ENCODE data around the gene MICAL2. TPM values are rescaled to one million over a fixed set of nuclear protein-coding genes. Genes with fewer than 3 reads are reported as not detected.

MICAL2 gene
- total RNA-seq, 1 donor from 2014 or later, result 237 TPM

DNA sequence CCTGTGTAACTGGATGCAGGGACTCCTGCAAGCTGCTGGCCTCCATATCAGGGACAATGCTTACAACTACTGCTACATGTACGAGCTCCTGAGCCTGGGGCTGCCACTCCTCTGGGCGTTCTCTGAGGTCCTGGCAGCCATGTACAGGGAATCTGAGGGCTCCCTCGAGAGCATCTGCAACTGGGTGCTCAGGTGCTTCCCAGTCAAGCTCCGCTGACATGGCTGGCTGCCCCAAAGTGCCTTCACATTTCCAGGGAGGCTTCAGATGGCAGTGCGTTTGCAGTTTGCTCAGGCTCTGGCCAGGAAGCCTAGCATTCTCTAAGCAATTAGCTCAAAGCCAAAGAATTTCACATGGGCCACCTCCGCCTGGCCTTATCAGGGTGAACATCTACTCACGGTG is 149.6 kb downstream of the MICAL2 start:
- DNase-seq (ENCODE audit: low spot score in 2 of 2), result no peak
- H3K36me3 ChIP-seq, result peaks cover 70 to 100% of the 10 kb centered on the region in 2 donors
- intact Hi-C loops (cut with DNase I), result no loop called here
- no peaks in the 10 kb centered on the region for H3K9me3 ChIP-seq
- TF ChIP-seq, protein P1, sequence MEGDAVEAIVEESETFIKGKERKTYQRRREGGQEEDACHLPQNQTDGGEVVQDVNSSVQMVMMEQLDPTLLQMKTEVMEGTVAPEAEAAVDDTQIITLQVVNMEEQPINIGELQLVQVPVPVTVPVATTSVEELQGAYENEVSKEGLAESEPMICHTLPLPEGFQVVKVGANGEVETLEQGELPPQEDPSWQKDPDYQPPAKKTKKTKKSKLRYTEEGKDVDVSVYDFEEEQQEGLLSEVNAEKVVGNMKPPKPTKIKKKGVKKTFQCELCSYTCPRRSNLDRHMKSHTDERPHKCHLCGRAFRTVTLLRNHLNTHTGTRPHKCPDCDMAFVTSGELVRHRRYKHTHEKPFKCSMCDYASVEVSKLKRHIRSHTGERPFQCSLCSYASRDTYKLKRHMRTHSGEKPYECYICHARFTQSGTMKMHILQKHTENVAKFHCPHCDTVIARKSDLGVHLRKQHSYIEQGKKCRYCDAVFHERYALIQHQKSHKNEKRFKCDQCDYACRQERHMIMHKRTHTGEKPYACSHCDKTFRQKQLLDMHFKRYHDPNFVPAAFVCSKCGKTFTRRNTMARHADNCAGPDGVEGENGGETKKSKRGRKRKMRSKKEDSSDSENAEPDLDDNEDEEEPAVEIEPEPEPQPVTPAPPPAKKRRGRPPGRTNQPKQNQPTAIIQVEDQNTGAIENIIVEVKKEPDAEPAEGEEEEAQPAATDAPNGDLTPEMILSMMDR (IDR thresholded peaks at IDR 0.05), result no peak
- no peaks in the 10 kb centered on the region for H3K27me3 ChIP-seq
- H3K27ac ChIP-seq, result peak overlapping the region; percentile 32 to 55
- peaks cover 0 to 29% of the 10 kb centered on the region in 2 donors for H3K4me1 ChIP-seq
- no peak overlapping the region for H3K4me3 ChIP-seq

DNA sequence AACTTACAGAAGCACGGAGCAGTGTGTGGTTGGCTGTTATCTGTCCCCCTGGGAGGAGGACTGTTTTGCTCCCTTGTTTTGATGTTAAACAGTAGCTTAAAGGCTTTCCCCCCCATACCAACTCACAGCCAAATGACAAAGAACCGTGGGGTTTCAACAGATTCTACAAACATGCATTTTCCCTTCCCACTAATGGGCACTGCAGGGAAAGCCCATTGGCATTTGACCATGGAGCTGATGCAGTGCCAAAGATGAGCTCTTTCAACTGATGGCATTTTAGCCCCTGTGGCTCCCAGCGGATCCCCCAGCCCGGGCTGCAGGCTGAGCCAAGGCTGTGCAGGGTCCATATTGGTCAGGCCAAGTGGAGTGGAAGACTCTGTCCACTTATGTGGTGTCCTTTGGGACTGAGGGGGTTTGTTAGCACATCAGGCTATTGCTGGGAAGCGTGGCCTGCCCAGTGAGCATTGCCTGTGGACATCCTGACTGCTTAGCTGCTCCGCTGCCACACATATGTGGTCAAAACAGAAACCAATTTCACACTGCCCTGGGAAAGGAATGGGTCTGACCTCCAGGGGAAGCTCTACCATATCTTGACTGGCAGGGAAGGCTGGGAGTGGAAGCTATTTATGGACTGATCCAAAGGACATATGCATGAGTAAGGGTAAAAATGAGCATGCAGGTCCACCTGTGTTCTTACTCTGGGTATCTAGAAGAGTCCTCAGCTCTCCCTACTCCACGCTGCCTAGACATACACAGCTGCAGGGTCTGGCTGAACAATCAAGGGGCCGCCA is 150.5 kb downstream of the MICAL2 start:
- Histone ChIP-seq H3K27ac (peak overlapping the region; percentile 32 to 49), H3K9me3 (no peaks in the 10 kb centered on the region), H3K36me3 (peaks cover 62 to 93% of the 10 kb centered on the region in 2 donors), H3K4me1 (peaks cover 0 to 29% of the 10 kb centered on the region in 2 donors), H3K4me3 (no peak overlapping the region), H3K27me3 (no peaks in the 10 kb centered on the region)
- no peak for DNase-seq (ENCODE audit: low spot score in 2 of 2)
- intact Hi-C loops (cut with DNase I), result no loop called here
- TF ChIP-seq, protein P1 (IDR thresholded peaks at IDR 0.05), result no peak

DNA sequence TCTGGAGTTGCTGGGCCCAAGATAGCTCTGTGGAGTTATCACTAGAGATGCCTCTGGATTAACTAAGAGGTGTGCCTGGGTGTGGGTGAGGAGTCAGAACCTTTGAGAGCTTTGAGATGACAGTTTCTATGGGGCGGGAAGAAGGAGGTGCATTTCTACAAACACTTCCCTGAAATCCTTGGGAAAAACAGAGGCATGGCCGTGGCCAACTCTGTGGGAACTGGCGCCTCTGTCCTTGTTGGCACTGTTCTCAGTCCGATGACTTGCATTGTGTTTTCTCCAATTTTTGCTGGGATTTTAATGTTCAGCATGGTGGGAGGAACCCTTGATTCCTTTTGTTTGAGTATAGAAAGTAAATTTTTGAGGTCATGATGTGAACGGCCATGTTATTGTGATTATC is 151.2 kb downstream of the MICAL2 start:
- DNase-seq (ENCODE audit: low spot score in 2 of 2), result no peak
- TF ChIP-seq, protein P1 (IDR thresholded peaks at IDR 0.05), result no peak
- Histone ChIP-seq H3K4me1 (peaks cover 0 to 29% of the 10 kb centered on the region in 2 donors), H3K27ac (peak overlapping the region; percentile 32 to 49), H3K4me3 (no peak overlapping the region), H3K36me3 (peaks cover 56 to 87% of the 10 kb centered on the region in 2 donors), H3K9me3 (no peaks in the 10 kb centered on the region), H3K27me3 (no peaks in the 10 kb centered on the region)
- intact Hi-C loops (cut with DNase I), result no loop called here

DNA sequence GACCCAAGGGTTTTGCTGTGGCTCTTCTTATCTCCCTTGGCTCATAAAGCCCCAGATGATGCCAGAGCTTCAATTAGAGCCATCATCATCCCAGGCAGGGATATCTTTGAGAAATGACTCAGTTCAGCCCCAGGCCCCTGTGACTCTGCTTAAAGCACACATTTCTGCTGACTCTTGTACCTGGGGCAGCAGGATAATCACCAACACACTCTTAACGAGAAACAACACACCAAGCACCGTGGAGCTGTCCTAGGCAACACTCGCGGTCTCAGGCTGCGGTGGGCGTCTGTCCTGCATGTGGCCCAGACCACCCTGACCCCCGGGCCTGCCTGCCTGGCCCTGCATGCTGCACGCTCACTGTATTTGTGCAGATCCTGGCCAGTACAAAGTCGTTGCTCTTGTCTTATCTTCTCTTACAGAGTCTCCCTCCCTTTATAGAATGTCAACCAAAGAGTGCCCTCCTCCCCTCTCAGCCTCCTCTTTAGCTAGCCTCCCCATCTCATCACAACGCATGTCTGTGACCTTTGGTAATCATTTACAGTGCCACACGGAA is 152.8 kb downstream of the MICAL2 start:
- TF ChIP-seq, protein P1 (IDR thresholded peaks at IDR 0.05), result no peak
- Histone ChIP-seq H3K9me3 (no peaks in the 10 kb centered on the region), H3K27ac (peak overlapping the region in 1 of 2 donors; percentile 44), H3K4me3 (no peak overlapping the region), H3K36me3 (peaks cover 40 to 70% of the 10 kb centered on the region in 2 donors), H3K27me3 (no peaks in the 10 kb centered on the region), H3K4me1 (peaks cover under 1 to 25% of the 10 kb centered on the region in 2 donors)
- no peak for DNase-seq (ENCODE audit: low spot score in 2 of 2)
- intact Hi-C loops (cut with DNase I), result no loop called here

DNA sequence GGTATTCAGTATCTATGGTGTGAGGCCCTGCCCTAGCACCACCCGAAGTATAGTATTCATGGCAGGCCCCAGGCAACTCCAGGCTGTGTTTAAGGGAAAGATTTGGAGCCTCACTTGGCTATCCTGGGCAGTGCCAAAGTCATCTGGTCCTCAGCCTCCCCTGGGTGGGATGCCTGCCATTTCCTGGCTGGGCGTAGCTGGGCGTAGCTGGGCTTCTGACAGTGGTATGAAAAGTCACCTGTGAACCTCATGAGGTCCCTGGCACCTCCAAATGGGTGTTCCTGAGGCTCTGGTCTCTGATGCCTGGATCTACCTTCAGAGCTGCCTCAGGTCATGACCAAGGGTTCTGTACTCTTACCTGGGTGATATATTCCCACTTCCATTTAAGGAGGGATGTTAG is 154.0 kb downstream of the MICAL2 start:
- peaks cover 5 to 31% of the 10 kb centered on the region in 2 donors for H3K4me1 ChIP-seq
- peak overlapping the region; percentile 44 to 49 for H3K27ac ChIP-seq
- H3K27me3 ChIP-seq, result no peaks in the 10 kb centered on the region
- H3K4me3 ChIP-seq, result no peak overlapping the region
- DNase-seq (ENCODE audit: low spot score in 2 of 2), result no peak
- H3K9me3 ChIP-seq, result no peaks in the 10 kb centered on the region
- intact Hi-C loops (cut with DNase I), result no loop called here
- TF ChIP-seq, protein P1 (IDR thresholded peaks at IDR 0.05), result no peak
- H3K36me3 ChIP-seq, result peaks cover 30 to 58% of the 10 kb centered on the region in 2 donors

Measured in ascending aorta (tissue), 2 donors.